Muscle layer of duodenum (tissue), 2 donors: ENCODE measurements around the gene PELO.

Source experiments
- H3K27ac ChIP-seq: one replicate; pipeline ENCODE4 v1.7.0; 2013; ENCODE audit warnings: mild to moderate bottlenecking, low read length
- H3K27me3 ChIP-seq: one replicate; pipeline ENCODE4 v1.7.0; 2013; ENCODE audit warnings: low read depth, mild to moderate bottlenecking, control low read depth, low read length
- H3K36me3 ChIP-seq, 2 donors: one replicate each; pipeline ENCODE4 v1.7.0; 2013; ENCODE audit warnings: low read length in 2 of 2, control low read depth in 1 of 2, mild to moderate bottlenecking in 1 of 2; ENCODE audit not compliant: insufficient read depth in 2 of 2, control insufficient read depth in 1 of 2
- H3K4me1 ChIP-seq, 2 donors: one replicate each; pipeline ENCODE4 v1.7.0; 2013; ENCODE audit warnings: low read length in 2 of 2, mild to moderate bottlenecking in 2 of 2, control low read depth in 1 of 2, moderate library complexity in 1 of 2; ENCODE audit not compliant: insufficient read depth in 2 of 2, control insufficient read depth in 1 of 2
- H3K4me3 ChIP-seq, 2 donors: one replicate each; pipeline ENCODE4 v1.7.0; 2013; ENCODE audit warnings: low read length in 2 of 2, low read depth in 1 of 2, mild to moderate bottlenecking in 1 of 2
- H3K9me3 ChIP-seq, 2 donors: one replicate each; pipeline ENCODE4 v1.7.0; 2013; ENCODE audit warnings: low read length in 2 of 2, control low read depth in 1 of 2, mild to moderate bottlenecking in 1 of 2; ENCODE audit not compliant: control insufficient read depth in 1 of 2
- donor health status: healthy.

The PELO gene

GRCh38 chr5:52754051-52754450, 33.7 kb upstream of the PELO start:
- H3K27me3 ChIP-seq = no peaks in the 10 kb centered on the region

GRCh38 chr5:52757527-52757926, 30.2 kb upstream of the PELO start:
- Histone ChIP-seq H3K27me3 (no peaks in the 10 kb centered on the region), H3K4me1 (no peaks in the 10 kb centered on the region), H3K27ac (no peak overlapping the region)

More at GRCh38 chr5:52754051-52754450, 33.7 kb upstream of the PELO start:
- no peaks in the 10 kb centered on the region for H3K4me1 ChIP-seq
- H3K9me3 ChIP-seq = no peaks in the 10 kb centered on the region
- H3K4me3 ChIP-seq = no peak overlapping the region
- H3K27ac ChIP-seq = no peak overlapping the region
- H3K36me3 ChIP-seq = no peaks in the 10 kb centered on the region

GRCh38 chr5:52758014-52758413, 29.7 kb upstream of the PELO start:
- no peak overlapping the region for H3K4me3 ChIP-seq
- H3K27me3 ChIP-seq = no peaks in the 10 kb centered on the region
- no peaks in the 10 kb centered on the region for H3K36me3 ChIP-seq
- no peak overlapping the region for H3K27ac ChIP-seq
- H3K9me3 ChIP-seq = no peaks in the 10 kb centered on the region
- no peaks in the 10 kb centered on the region for H3K4me1 ChIP-seq

More at GRCh38 chr5:52757527-52757926, 30.2 kb upstream of the PELO start:
- Histone ChIP-seq H3K4me3 (no peak overlapping the region), H3K36me3 (no peaks in the 10 kb centered on the region), H3K9me3 (no peaks in the 10 kb centered on the region)

DNA sequence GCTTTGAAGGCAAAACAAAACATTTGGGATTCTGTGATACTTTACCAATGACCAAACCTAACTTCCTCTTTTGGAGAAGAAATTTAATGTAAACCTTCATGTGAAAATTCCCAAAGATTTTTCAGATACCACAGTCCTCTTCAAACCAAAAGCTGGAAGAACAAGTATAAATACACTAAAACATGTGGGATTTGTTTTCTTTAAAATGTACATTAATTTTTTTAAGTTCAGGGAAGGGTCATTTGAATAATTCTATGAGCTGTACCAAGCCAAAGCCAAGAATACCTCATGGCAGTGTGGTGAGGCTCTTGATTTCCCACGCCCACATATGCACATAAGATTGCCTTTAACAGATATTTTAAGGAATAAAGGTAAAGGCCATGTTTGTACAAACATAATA, 28.4 kb upstream of the PELO start:
- Histone ChIP-seq H3K9me3 (no peaks in the 10 kb centered on the region), H3K27ac (no peak overlapping the region), H3K4me1 (no peaks in the 10 kb centered on the region), H3K36me3 (no peaks in the 10 kb centered on the region), H3K27me3 (no peaks in the 10 kb centered on the region), H3K4me3 (no peak overlapping the region)

GRCh38 chr5:52760695-52761366, 26.9 kb upstream of the PELO start:
- Histone ChIP-seq H3K9me3 (no peaks in the 10 kb centered on the region), H3K4me1 (no peaks in the 10 kb centered on the region), H3K27ac (no peak overlapping the region), H3K36me3 (no peaks in the 10 kb centered on the region), H3K27me3 (no peaks in the 10 kb centered on the region), H3K4me3 (no peak overlapping the region)

- no peaks in the 10 kb centered on the region for H3K4me1 ChIP-seq
Measured at GRCh38 chr5:52767217-52767743, 20.4 kb upstream of the PELO start.

GRCh38 chr5:52767766-52768480, 19.8 kb upstream of the PELO start:
- Histone ChIP-seq H3K27me3 (no peaks in the 10 kb centered on the region), H3K9me3 (no peaks in the 10 kb centered on the region), H3K4me3 (no peak overlapping the region), H3K27ac (no peak overlapping the region), H3K36me3 (no peaks in the 10 kb centered on the region), H3K4me1 (no peaks in the 10 kb centered on the region)

More at GRCh38 chr5:52767217-52767743, 20.4 kb upstream of the PELO start:
- Histone ChIP-seq H3K36me3 (no peaks in the 10 kb centered on the region), H3K9me3 (no peaks in the 10 kb centered on the region), H3K27me3 (no peaks in the 10 kb centered on the region), H3K27ac (no peak overlapping the region), H3K4me3 (no peak overlapping the region)

GRCh38 chr5:52769061-52769460, 18.7 kb upstream of the PELO start:
- Histone ChIP-seq H3K9me3 (no peaks in the 10 kb centered on the region), H3K4me1 (no peaks in the 10 kb centered on the region), H3K36me3 (no peaks in the 10 kb centered on the region), H3K4me3 (no peak overlapping the region), H3K27me3 (no peaks in the 10 kb centered on the region), H3K27ac (no peak overlapping the region)

- Histone ChIP-seq H3K27me3 (no peaks in the 10 kb centered on the region), H3K4me3 (no peak overlapping the region), H3K27ac (no peak overlapping the region), H3K4me1 (no peaks in the 10 kb centered on the region), H3K36me3 (no peaks in the 10 kb centered on the region), H3K9me3 (no peaks in the 10 kb centered on the region)
Measured at GRCh38 chr5:52770287-52770939, 17.3 kb upstream of the PELO start.

- Histone ChIP-seq H3K27me3 (no peaks in the 10 kb centered on the region), H3K9me3 (no peaks in the 10 kb centered on the region), H3K36me3 (no peaks in the 10 kb centered on the region), H3K27ac (no peak overlapping the region), H3K4me1 (no peaks in the 10 kb centered on the region), H3K4me3 (no peak overlapping the region)
Measured at GRCh38 chr5:52771343-52772039, 16.2 kb upstream of the PELO start.

DNA sequence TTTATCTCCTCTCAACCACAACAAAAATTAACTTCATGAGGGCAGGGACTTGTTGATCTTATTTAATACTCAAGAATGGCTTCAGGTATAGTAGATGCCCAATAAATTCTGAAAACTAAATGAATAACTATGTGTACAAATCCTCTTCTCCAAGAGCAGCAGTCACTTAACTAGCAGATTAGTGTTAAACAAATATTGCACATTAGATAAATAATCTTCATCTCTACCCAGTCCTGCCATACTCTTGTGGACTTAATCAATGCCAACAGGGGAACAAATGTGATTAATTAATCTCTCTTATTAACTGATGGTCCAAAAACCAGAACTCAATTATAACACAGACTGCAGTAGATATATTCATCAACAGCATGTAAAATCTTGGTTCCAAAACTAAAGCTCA, 15.0 kb upstream of the PELO start:
- Histone ChIP-seq H3K36me3 (no peaks in the 10 kb centered on the region), H3K27ac (no peak overlapping the region), H3K4me3 (no peak overlapping the region), H3K9me3 (no peaks in the 10 kb centered on the region), H3K4me1 (no peaks in the 10 kb centered on the region), H3K27me3 (no peaks in the 10 kb centered on the region)
